ENCODE results near the gene EPHB4.
"Not testable (repeated sequence)": the region's sequence is repeated elsewhere in the genome, so short reads cannot be mapped to it uniquely, and the experiment has no call there.

The EPHB4 gene

DNA sequence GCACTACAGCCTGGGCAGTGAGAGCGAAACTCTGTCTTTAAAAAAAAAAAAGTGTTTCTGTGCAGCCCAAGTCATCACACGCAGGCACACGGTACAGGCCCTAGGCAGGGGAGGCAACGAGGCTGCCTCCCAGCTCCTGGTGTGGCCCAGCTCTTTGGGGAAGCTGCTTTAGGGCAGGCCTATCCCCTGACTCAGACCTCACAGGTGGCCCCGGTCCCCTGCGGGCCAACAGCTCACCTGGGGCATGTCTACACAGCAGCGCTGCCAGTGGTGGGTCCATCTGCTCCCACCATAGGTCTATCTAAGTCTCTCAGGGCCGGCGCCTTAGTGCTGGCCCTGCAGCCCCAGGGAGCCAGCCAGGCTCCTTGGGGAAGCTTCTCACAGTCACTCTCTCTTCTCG, 62.5 kb downstream of the EPHB4 start:
- TF ChIP-seq, protein P1, sequence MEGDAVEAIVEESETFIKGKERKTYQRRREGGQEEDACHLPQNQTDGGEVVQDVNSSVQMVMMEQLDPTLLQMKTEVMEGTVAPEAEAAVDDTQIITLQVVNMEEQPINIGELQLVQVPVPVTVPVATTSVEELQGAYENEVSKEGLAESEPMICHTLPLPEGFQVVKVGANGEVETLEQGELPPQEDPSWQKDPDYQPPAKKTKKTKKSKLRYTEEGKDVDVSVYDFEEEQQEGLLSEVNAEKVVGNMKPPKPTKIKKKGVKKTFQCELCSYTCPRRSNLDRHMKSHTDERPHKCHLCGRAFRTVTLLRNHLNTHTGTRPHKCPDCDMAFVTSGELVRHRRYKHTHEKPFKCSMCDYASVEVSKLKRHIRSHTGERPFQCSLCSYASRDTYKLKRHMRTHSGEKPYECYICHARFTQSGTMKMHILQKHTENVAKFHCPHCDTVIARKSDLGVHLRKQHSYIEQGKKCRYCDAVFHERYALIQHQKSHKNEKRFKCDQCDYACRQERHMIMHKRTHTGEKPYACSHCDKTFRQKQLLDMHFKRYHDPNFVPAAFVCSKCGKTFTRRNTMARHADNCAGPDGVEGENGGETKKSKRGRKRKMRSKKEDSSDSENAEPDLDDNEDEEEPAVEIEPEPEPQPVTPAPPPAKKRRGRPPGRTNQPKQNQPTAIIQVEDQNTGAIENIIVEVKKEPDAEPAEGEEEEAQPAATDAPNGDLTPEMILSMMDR (conservative IDR thresholded peaks at IDR 0.05; ENCODE audit: low read depth, low read length): no peak
- H3K4me3 ChIP-seq (ENCODE audit: low read depth, low read length): no peak overlapping the region
- no peak for DNase-seq (ENCODE audit: low read depth)

DNA sequence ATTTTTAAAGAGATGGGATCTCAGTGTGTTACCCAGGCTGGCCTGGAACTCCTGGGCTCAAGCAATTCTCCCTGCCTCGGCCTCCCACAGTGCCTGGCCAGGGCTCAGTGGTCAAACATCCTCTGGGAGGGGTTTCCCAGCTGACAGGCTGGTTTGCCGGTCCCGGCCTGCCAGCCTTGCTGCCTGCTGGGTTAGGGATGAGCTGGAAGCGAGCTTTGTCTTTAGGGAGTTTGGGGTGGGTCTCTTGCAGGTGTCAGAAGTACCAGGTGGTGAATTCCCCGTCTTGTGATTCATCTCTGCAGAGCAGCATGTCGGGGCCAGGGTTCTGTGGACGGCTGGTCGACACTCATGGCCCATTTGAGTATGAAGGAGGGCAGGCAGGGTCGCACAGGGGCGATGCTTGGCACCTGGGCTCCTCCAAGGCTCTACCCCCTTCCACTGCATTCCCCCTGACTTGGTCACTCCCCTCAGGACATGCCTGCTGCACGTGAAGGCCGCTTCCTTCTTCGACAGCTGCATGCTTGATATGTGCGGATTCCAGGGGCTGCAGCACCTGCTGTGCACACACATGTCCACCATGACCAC, 63.7 kb downstream of the EPHB4 start:
- TF ChIP-seq, protein P1 (conservative IDR thresholded peaks at IDR 0.05; ENCODE audit: low read depth, low read length): no peak
- no peak for DNase-seq (ENCODE audit: low read depth)
- H3K4me3 ChIP-seq (ENCODE audit: low read depth, low read length): no peak overlapping the region

DNA sequence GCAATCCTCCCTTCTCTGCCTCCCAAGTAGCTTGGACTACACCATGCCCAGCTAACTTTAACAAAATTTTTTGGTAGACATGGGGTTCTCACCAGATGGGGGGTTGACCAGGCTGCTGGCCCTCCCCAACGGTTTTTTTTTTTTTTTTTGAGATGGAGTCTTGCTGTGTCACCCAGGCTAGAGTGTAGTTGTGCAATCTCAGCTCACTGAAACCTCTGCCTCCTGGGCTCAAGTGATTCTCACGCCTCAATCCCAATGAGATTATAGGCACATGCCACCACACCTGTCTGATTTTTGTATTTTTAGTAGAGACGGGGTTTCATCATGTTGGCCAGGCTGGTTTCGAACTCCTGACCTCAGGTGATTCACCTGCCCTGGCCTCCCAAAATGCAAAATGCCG, 64.5 kb downstream of the EPHB4 start:
- not testable (repeated sequence) for H3K4me3 ChIP-seq (ENCODE audit: low read depth, low read length); DNase-seq (ENCODE audit: low read depth)

DNA sequence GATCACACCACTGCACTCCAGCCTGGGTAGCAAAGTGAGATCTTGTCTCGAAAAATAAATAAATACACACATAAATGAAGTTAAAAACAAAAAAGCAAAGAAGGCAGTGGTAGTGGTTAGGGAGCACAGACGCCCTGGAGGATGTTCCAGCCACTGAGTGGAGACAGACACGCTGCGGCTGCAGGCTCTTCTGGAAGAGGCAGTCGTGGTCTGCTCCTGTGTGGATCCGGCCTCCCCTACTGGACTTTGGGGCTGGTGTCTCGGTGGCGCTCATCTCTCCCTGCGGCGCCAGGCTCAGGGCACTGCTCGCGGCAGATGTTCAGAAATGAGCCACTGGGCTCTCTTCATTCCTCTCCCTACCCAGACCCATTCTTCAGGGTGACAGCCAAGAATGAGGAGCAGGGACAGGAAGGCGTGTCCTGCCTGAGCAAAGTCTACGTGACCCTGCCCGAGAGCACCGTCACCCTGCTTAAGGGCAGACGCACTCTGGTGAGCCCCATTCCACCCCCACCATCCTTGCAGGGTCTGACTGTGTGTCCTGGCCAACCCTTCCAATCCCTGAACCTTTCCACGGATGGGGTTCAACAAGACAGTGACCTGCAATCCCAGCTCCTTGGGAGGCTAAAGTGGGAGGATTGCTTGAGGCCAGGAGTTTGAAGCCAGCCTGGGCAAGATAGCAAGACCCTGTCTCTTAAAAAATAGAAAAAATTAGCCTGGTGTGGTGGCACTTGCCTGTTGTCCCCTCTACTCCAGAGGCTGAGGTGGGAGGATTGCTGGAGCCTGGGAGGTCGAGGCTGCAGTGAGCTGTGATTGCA, 67.8 kb downstream of the EPHB4 start:
- TF ChIP-seq, protein P1 (conservative IDR thresholded peaks at IDR 0.05; ENCODE audit: low read depth, low read length): no peak
- no peak for DNase-seq (ENCODE audit: low read depth)
- H3K4me3 ChIP-seq (ENCODE audit: low read depth, low read length): no peak overlapping the region

DNA sequence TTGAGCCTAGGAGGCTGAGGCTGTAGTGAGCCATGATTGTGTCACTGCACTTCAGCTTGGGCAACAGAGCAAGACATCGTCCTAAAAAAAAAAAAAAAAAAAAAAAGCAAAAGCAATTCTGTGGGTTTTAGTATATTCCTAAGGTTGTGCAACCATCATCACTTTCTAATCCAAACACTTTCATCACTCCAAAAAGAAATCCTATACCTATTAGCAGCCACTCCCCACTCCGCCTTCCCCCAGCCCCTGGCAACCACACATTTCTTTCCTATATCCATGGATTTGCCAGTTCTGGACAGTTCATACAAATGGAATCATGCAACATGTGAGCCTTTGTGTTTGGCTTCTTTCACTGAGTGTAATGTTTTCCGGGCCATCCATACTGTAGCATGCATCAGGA, 73.6 kb downstream of the EPHB4 start:
- DNase-seq (ENCODE audit: low read depth): peak; percentile 9
- TF ChIP-seq, protein P1 (conservative IDR thresholded peaks at IDR 0.05; ENCODE audit: low read depth, low read length): no peak
- H3K4me3 ChIP-seq (ENCODE audit: low read depth, low read length): no peak overlapping the region

DNA sequence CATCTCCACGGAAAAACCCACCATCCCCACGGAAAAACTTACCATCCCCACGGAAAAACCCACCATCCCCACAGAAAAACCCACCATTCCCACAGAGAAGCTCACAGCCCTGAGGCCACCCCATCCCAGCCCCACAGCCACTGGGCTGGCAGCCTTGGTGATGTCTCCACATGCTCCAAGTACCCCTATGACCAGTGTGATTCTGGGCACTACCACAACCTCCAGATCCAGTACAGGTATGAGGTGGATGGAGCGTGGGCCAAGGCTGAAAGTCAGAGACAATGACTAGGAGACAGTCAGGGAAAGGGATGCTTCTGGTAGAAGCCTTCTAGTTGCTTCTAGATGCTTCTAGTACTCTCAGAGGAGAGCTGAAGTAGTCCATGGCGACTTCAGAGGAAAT, 74.3 kb downstream of the EPHB4 start:
- H3K4me3 ChIP-seq (ENCODE audit: low read depth, low read length): no peak overlapping the region
- DNase-seq (ENCODE audit: low read depth): no peak
- TF ChIP-seq, protein P1 (conservative IDR thresholded peaks at IDR 0.05; ENCODE audit: low read depth, low read length): no peak

All from choroid plexus epithelial cell (primary cell).